ENCODE results near the gene GRIN2C. TPM values are rescaled to one million over a fixed set of nuclear protein-coding genes. Genes with fewer than 3 reads are reported as not detected.
"Not testable (repeated sequence)": the region's sequence is repeated elsewhere in the genome, so short reads cannot be mapped to it uniquely, and the experiment has no call there.

The GRIN2C gene
- total and polyA plus RNA-seq, 2 donors (not counting 1 experiment from before 2014, with no cell fraction given): 0.01 to 0.50 TPM

DNA sequence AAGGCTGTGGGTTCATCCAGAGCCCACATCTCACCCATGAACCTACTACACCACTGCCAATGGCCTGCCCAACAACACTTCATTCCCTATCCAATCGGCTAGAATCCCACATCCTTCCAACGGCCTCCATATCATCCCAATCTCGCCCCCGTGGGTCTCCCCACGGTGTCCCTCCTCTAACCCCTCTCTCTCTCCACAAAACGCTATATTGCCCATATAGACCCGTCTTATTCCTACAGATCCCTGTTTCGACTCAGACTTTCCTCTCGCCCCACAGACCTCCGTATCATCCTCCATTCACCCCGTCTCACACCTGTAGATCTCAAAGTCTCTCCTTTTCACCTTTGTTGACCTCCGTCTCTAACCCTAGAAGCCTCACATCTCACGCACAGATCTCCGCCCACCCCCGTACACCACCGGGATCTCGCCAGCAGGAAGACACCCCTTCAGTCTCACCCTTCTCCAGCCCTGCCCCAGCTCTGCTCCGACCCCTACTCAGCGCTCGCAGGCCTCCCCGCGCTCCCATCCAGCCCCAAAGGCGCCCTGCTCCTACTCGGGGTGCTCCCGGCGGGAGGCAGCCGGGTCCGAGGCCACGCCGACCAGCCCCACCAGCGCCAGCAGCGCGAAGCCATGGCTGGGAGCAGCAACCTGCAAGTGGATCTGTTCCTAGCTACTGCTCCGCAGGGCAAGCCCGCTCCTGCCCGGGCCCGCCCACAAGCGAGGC lies 12.8 kb upstream of the GRIN2C start, which contains the start of gene FDXR:
Gene FDXR, minus strand, starts transcription at position 682 of the 724 bp plus-strand sequence. Its CDS starts 50 bp downstream, at position 632.
- no peaks in the 10 kb centered on the region for H3K9me3 ChIP-seq (ENCODE audit: control insufficient read depth, insufficient read depth, low read depth, low read length)
- peak within 1 kb of the TSS; percentile 89 for H3K27ac ChIP-seq (ENCODE audit: insufficient read depth, low read length)
- H2AFZ ChIP-seq (ENCODE audit: low read length): peak within 1 kb of the TSS; percentile 95
- no peaks in the 10 kb centered on the region for H4K20me1 ChIP-seq (ENCODE audit: control insufficient read depth, extremely low read depth, insufficient read depth, low read length)
- TF ChIP-seq EZH2 (IDR thresholded peaks at IDR 0.05; ENCODE audit: low read length, missing control alignments): no peak
- no peak for TF ChIP-seq CTCF (conservative IDR thresholded peaks at IDR 0.05 in 1 of 2, IDR thresholded peaks at IDR 0.05 in 1 of 2; ENCODE audit: low read depth in 1 of 2, low read length in 2 of 2)
- peak within 1 kb of the TSS; percentile 71 for H3K9ac ChIP-seq (ENCODE audit: insufficient read depth, low read length)
- no peaks in the 10 kb centered on the region for H3K79me2 ChIP-seq (ENCODE audit: control insufficient read depth, insufficient read depth, low read length)
- DNase-seq (ENCODE audit: low read depth in 2 of 2): no peak
- H3K27me3 ChIP-seq (ENCODE audit: control insufficient read depth, insufficient read depth, low read length): no peaks in the 10 kb centered on the region
- peaks cover 7% of the 10 kb centered on the region for H3K4me1 ChIP-seq (ENCODE audit: control insufficient read depth, extremely low read depth, insufficient read depth, low read length)
- H3K4me2 ChIP-seq (ENCODE audit: extremely low read depth, insufficient read depth, low read length): peak within 1 kb of the TSS; percentile 93
- H3K36me3 ChIP-seq (ENCODE audit: control insufficient read depth, insufficient read depth, low read length): peaks cover 3% of the 10 kb centered on the region
- peak within 1 kb of the TSS; percentile 85 to 97 (median 86) for H3K4me3 ChIP-seq (replicated peaks in 1 of 4; ENCODE audit: control extremely low read depth in 1 of 4, insufficient read depth in 1 of 4, low read depth in 3 of 4, low read length in 4 of 4)

DNA sequence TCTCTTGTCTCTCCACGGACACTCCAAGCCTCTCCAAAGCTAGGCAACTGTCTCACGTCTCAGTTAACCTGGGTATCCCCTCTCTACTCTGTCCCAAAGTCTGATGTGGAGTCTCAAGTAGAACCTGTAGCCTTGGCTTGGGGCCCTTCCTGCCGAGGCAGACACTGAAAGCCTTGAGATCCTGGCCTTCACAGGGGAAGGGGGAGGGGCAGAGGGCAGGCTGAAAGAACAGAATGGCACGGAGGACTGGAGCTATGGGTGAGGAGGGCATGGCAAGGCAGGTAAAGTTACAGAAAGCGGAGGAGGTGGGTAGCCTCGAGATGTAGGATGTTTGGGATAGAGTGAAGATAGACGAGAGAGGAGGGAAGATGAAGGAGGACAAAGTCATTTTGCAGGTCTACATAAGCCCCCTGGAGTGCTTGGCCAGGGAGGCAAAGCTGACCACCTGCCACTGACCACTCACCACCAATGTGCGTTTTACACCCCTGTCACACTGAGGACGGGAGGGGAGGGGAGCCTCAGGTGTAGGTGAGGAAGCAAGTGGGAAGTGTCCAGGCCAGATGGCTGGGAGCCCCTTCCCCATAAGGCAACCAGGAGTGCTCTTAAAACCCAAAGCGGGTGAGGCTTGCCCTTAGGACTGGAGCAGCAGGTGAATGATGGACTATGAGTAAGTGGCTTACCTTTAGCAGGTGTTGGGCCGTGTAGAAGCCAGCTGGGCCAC lies 11.8 kb upstream of the GRIN2C start:
- no peak overlapping the region for H3K9ac ChIP-seq (ENCODE audit: insufficient read depth, low read length)
- H3K27me3 ChIP-seq (ENCODE audit: control insufficient read depth, insufficient read depth, low read length): no peaks in the 10 kb centered on the region
- peak overlapping the region in 2 of 4 experiments; percentile 71 to 97 for H3K4me3 ChIP-seq (replicated peaks in 1 of 4; ENCODE audit: control extremely low read depth in 1 of 4, insufficient read depth in 1 of 4, low read depth in 3 of 4, low read length in 4 of 4)
- peak overlapping the region; percentile 93 for H3K4me2 ChIP-seq (ENCODE audit: extremely low read depth, insufficient read depth, low read length)
- H3K79me2 ChIP-seq (ENCODE audit: control insufficient read depth, insufficient read depth, low read length): no peaks in the 10 kb centered on the region
- H3K9me3 ChIP-seq (ENCODE audit: control insufficient read depth, insufficient read depth, low read depth, low read length): no peaks in the 10 kb centered on the region
- H3K4me1 ChIP-seq (ENCODE audit: control insufficient read depth, extremely low read depth, insufficient read depth, low read length): peaks cover 7% of the 10 kb centered on the region
- peaks cover 3% of the 10 kb centered on the region for H3K36me3 ChIP-seq (ENCODE audit: control insufficient read depth, insufficient read depth, low read length)
- H2AFZ ChIP-seq (ENCODE audit: low read length): no peak overlapping the region
- no peak for TF ChIP-seq EZH2 (IDR thresholded peaks at IDR 0.05; ENCODE audit: low read length, missing control alignments)
- TF ChIP-seq CTCF (conservative IDR thresholded peaks at IDR 0.05 in 1 of 2, IDR thresholded peaks at IDR 0.05 in 1 of 2; ENCODE audit: low read depth in 1 of 2, low read length in 2 of 2): no peak
- no peak for DNase-seq (ENCODE audit: low read depth in 2 of 2)
- H4K20me1 ChIP-seq (ENCODE audit: control insufficient read depth, extremely low read depth, insufficient read depth, low read length): no peaks in the 10 kb centered on the region
- no peak overlapping the region for H3K27ac ChIP-seq (ENCODE audit: insufficient read depth, low read length)

DNA sequence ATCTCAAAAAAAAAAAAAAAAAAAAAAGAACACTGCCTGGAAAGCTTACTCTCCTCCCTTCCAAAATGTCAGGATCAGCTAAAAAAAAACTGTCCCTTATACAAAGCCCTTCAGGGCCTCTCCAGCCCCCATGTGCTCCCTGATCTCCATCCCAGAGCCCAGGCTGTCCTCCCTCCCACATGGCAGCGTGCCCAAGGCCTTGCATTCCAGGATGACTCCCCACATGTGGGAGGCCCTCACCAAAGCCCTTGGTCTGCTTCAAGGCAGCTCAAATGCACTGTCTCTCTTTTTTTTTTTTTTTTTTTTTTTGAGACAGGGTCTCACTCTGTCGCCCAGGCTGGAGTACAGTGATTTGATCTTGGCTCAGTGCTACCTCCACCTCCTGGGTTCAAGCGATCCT lies 10.8 kb upstream of the GRIN2C start:
- no peak for TF ChIP-seq EZH2 (IDR thresholded peaks at IDR 0.05; ENCODE audit: low read length, missing control alignments)
- TF ChIP-seq CTCF (conservative IDR thresholded peaks at IDR 0.05 in 1 of 2, IDR thresholded peaks at IDR 0.05 in 1 of 2; ENCODE audit: low read depth in 1 of 2, low read length in 2 of 2): no peak
- DNase-seq (ENCODE audit: low read depth in 2 of 2): peak; percentile 36 to 63
- Histone ChIP-seq H3K79me2 (ENCODE audit: control insufficient read depth, insufficient read depth, low read length) (no peaks in the 10 kb centered on the region), H4K20me1 (ENCODE audit: control insufficient read depth, extremely low read depth, insufficient read depth, low read length) (no peaks in the 10 kb centered on the region), H3K9me3 (ENCODE audit: control insufficient read depth, insufficient read depth, low read depth, low read length) (no peaks in the 10 kb centered on the region), H3K4me3 (replicated peaks in 1 of 4; ENCODE audit: control extremely low read depth in 1 of 4, insufficient read depth in 1 of 4, low read depth in 3 of 4, low read length in 4 of 4) (no peak overlapping the region), H3K27ac (ENCODE audit: insufficient read depth, low read length) (no peak overlapping the region), H3K4me1 (ENCODE audit: control insufficient read depth, extremely low read depth, insufficient read depth, low read length) (peaks cover 7% of the 10 kb centered on the region), H3K4me2 (ENCODE audit: extremely low read depth, insufficient read depth, low read length) (no peak overlapping the region), H2AFZ (ENCODE audit: low read length) (no peak overlapping the region), H3K27me3 (ENCODE audit: control insufficient read depth, insufficient read depth, low read length) (no peaks in the 10 kb centered on the region), H3K9ac (ENCODE audit: insufficient read depth, low read length) (no peak overlapping the region), H3K36me3 (ENCODE audit: control insufficient read depth, insufficient read depth, low read length) (peaks cover 3% of the 10 kb centered on the region)

GRCh38 chr17:74870028-74870427 lies 10.3 kb upstream of the GRIN2C start:
- H3K9ac ChIP-seq (ENCODE audit: insufficient read depth, low read length); H3K4me2 ChIP-seq (ENCODE audit: extremely low read depth, insufficient read depth, low read length); H3K4me3 ChIP-seq (replicated peaks in 1 of 4; ENCODE audit: control extremely low read depth in 1 of 4, insufficient read depth in 1 of 4, low read depth in 3 of 4, low read length in 4 of 4); H3K27me3 ChIP-seq (ENCODE audit: control insufficient read depth, insufficient read depth, low read length); H3K9me3 ChIP-seq (ENCODE audit: control insufficient read depth, insufficient read depth, low read depth, low read length); H2AFZ ChIP-seq (ENCODE audit: low read length); H3K4me1 ChIP-seq (ENCODE audit: control insufficient read depth, extremely low read depth, insufficient read depth, low read length); DNase-seq (ENCODE audit: low read depth in 2 of 2); H3K36me3 ChIP-seq (ENCODE audit: control insufficient read depth, insufficient read depth, low read length); H4K20me1 ChIP-seq (ENCODE audit: control insufficient read depth, extremely low read depth, insufficient read depth, low read length); H3K79me2 ChIP-seq (ENCODE audit: control insufficient read depth, insufficient read depth, low read length); H3K27ac ChIP-seq (ENCODE audit: insufficient read depth, low read length): not testable (repeated sequence)
